ENCODE measurements around the gene TEX12. TPM values are rescaled to one million over a fixed set of nuclear protein-coding genes. Genes with fewer than 3 reads are reported as not detected.
"Not testable (repeated sequence)": the region's sequence is repeated elsewhere in the genome, so short reads cannot be mapped to it uniquely, and the experiment has no call there.

The TEX12 gene
- total and polyA plus RNA-seq, 2 of the 8 experiments (the other 6 are each of a cell fraction or from before 2014, with no cell fraction given): not detected

- H2BK5ac ChIP-seq (ENCODE audit: low read depth, low read length); H3K9me3 ChIP-seq (ENCODE audit: insufficient read depth in 2 of 2, low read depth in 1 of 2, low read length in 1 of 2); H3K4me3 ChIP-seq (ENCODE audit: extremely low read depth in 1 of 4, insufficient read depth in 2 of 4, low read depth in 3 of 4, low read length in 4 of 4); H3K23me2 ChIP-seq (ENCODE audit: low read depth, low read length); H3K18ac ChIP-seq (ENCODE audit: extremely low read depth, low read length); H2AFZ ChIP-seq (ENCODE audit: low read length); H4K91ac ChIP-seq (replicated peaks; ENCODE audit: insufficient read length, low read length); H3K36me3 ChIP-seq (ENCODE audit: control insufficient read depth in 2 of 4, insufficient read depth in 4 of 4, low read length in 3 of 4); DNase-seq (ENCODE audit: low read depth in 1 of 2, low spot score in 2 of 2); H3K4me1 ChIP-seq (replicated peaks in 1 of 4; ENCODE audit: control insufficient read depth in 3 of 4, insufficient read depth in 4 of 4, low read length in 3 of 4); H4K20me1 ChIP-seq (replicated peaks in 1 of 2; ENCODE audit: control insufficient read depth in 1 of 2, insufficient read depth in 2 of 2, low read length in 2 of 2); H2BK12ac ChIP-seq (ENCODE audit: low read depth, low read length); H3K79me2 ChIP-seq (ENCODE audit: control insufficient read depth in 1 of 2, insufficient read depth in 2 of 2, low read length in 2 of 2); POLR2A ChIA-PET (ENCODE audit: partially characterized antibody); H2AK5ac ChIP-seq (ENCODE audit: low read depth, low read length); FAIRE-seq; H3K14ac ChIP-seq (ENCODE audit: insufficient read length); H4K5ac ChIP-seq (ENCODE audit: insufficient read length, low read depth, low read length); H3K79me1 ChIP-seq (ENCODE audit: low read depth, low read length); H3K27me3 ChIP-seq (replicated peaks in 1 of 4; ENCODE audit: control insufficient read depth in 3 of 4, extremely low read depth in 1 of 4, insufficient read depth in 3 of 4, low read length in 3 of 4); H3K9ac ChIP-seq (replicated peaks in 1 of 4; ENCODE audit: extremely low read depth in 1 of 4, low read depth in 3 of 4, low read length in 3 of 4); H2BK15ac ChIP-seq (ENCODE audit: low read length); H3K27ac ChIP-seq (ENCODE audit: low read depth, low read length); H3K4ac ChIP-seq (replicated peaks; ENCODE audit: insufficient read length, low read depth, low read length); H2BK20ac ChIP-seq (ENCODE audit: low read length); H4K8ac ChIP-seq (ENCODE audit: extremely low read depth, insufficient read depth, low read length); H3K4me2 ChIP-seq (ENCODE audit: insufficient read depth in 1 of 2, low read depth in 2 of 2, low read length in 2 of 2); H3K56ac ChIP-seq (replicated peaks; ENCODE audit: insufficient read length, low read depth, low read length); H3K23ac ChIP-seq (ENCODE audit: insufficient read length); H2BK120ac ChIP-seq (replicated peaks; ENCODE audit: low read depth, low read length): not testable (repeated sequence)
- CTCF ChIA-PET (ENCODE audit: partially characterized antibody): interaction anchor here (0.7 to 0.9 kb wide), 2 partner anchors 24 to 56 kb away, joined by 3 read pairs; no protein-coding TSS in a partner anchor
- 92% methylated on average over 11 of the region's 11 CpGs; no CpG with 5 or more reads in 1 of the 2 experiments for WGBS, 2 experiments (ENCODE audit: extremely low coverage in 1 of 2, insufficient coverage in 1 of 2, insufficient read length in 1 of 2, insufficient replicate concordance in 2 of 2, low coverage in 1 of 2, low lambda C conversion rate in 2 of 2, missing lambda C conversion rate in 1 of 2)
Measured at GRCh38 chr11:112195113-112195512, 27.9 kb downstream of the TEX12 start.
